Right forelimb (tissue), 1 donor: ENCODE results near the gene PDE4B.
"Not testable (repeated sequence)": the region's sequence is repeated elsewhere in the genome, so short reads cannot be mapped to it uniquely, and the experiment has no call there.

Source experiments
- DNase-seq: peaks from one replicate; pipeline ENCODE4 v3.0.0-alpha.2; 2018

The PDE4B gene

GRCh38 chr1:66069976-66070876 lies 277.5 kb downstream of the PDE4B start:
- DNase-seq = no peak

GRCh38 chr1:66073388-66073787 lies 280.7 kb downstream of the PDE4B start:
- DNase-seq = no peak

- no peak for DNase-seq
Observed at GRCh38 chr1:66074147-66074546, 281.5 kb downstream of the PDE4B start.

- DNase-seq = no peak
Observed at GRCh38 chr1:66078412-66078811, 285.7 kb downstream of the PDE4B start.

GRCh38 chr1:66083003-66083402 lies 290.3 kb downstream of the PDE4B start:
- DNase-seq = no peak

GRCh38 chr1:66084442-66084841 lies 291.7 kb downstream of the PDE4B start:
- no peak for DNase-seq

GRCh38 chr1:66085600-66085999 lies 292.9 kb downstream of the PDE4B start:
- no peak for DNase-seq

GRCh38 chr1:66088787-66089186 lies 296.1 kb downstream of the PDE4B start:
- no peak for DNase-seq

GRCh38 chr1:66090859-66091457 lies 298.3 kb downstream of the PDE4B start:
- no peak for DNase-seq

GRCh38 chr1:66095190-66095589 lies 302.5 kb downstream of the PDE4B start:
- DNase-seq = no peak

GRCh38 chr1:66100959-66101358 lies 308.3 kb downstream of the PDE4B start:
- DNase-seq = not testable (repeated sequence)

GRCh38 chr1:66104076-66104475 lies 311.4 kb downstream of the PDE4B start:
- DNase-seq = not testable (repeated sequence)

GRCh38 chr1:66108624-66109023 lies 315.9 kb downstream of the PDE4B start:
- DNase-seq = no peak

- DNase-seq = no peak
Observed at GRCh38 chr1:66112744-66113400, 320.2 kb downstream of the PDE4B start.

GRCh38 chr1:66119148-66119547 lies 326.5 kb downstream of the PDE4B start:
- DNase-seq = no peak

GRCh38 chr1:66124670-66125069 lies 332.0 kb downstream of the PDE4B start:
- no peak for DNase-seq

GRCh38 chr1:66128641-66129040 lies 335.9 kb downstream of the PDE4B start:
- DNase-seq = not testable (repeated sequence)

GRCh38 chr1:66132324-66132723 lies 339.6 kb downstream of the PDE4B start:
- DNase-seq = no peak

GRCh38 chr1:66134004-66134403 lies 341.3 kb downstream of the PDE4B start:
- no peak for DNase-seq

- DNase-seq = no peak
Observed at GRCh38 chr1:66135161-66135560, 342.5 kb downstream of the PDE4B start.

GRCh38 chr1:66136423-66136822 lies 343.7 kb downstream of the PDE4B start:
- not testable (repeated sequence) for DNase-seq

- DNase-seq = no peak
Observed at GRCh38 chr1:66137235-66137634, 344.5 kb downstream of the PDE4B start.

- no peak for DNase-seq
Observed at GRCh38 chr1:66138613-66139012, 345.9 kb downstream of the PDE4B start.

GRCh38 chr1:66140072-66140471 lies 347.4 kb downstream of the PDE4B start:
- DNase-seq = no peak
